ENCODE data around the gene CLNK.
"Not testable (repeated sequence)": the region's sequence is repeated elsewhere in the genome, so short reads cannot be mapped to it uniquely, and the experiment has no call there.

CLNK gene

GRCh38 chr4:10606483-10607155, 77.9 kb downstream of the CLNK start:
- no peak for DNase-seq

DNA sequence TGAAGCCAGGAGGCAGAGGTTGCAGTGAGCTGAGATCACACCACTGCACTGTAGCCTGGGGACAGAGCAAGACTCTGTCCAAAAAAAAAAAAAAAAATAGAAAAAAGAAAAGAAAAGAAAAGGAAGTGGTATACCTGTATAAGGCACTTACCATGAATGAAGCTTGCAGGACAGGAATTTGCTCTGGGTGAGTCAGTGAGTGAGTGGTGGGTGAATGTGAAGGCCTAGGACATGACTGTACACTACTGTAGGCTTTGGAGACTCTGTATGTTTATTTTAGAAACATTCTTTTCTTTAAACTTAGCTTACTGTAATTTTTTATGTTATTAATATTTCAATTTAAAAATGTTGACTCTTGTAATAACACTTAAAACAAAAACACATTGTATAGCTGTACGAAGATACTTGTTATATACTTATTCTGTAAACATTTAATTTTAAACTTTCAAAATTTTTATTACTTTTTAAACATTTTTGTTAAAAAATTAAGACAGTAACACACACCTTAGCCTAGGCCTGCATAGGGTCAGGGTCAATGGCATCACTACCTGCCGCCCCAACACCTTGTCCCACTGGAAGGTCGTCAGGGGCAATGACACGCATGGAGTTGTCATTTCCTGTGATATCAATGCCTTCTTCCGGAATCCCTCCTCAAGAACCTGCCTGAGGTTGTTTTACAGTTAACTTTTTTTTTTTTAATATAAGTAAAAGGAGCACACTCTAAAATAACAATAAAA, 78.7 kb downstream of the CLNK start:
- DNase-seq, result no peak

DNA sequence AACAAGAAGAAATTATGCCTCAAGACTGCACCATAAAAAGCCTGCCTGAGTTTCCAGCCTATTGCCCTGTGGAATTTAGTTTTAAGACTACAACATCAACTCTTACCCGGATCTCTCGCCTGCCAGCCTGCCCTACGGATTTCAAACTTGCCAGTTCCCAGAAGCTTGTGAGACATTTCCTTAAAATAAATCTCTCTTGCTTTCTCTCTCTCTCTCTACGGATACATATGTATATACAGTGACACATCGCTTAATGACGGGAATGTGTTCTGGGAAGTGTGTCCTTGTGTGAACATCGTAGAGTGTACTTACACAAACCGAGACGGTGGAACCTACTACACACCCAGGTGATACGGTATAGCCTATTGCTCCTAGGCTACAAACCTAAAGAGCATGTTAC, 79.5 kb downstream of the CLNK start:
- no peak for DNase-seq

DNA sequence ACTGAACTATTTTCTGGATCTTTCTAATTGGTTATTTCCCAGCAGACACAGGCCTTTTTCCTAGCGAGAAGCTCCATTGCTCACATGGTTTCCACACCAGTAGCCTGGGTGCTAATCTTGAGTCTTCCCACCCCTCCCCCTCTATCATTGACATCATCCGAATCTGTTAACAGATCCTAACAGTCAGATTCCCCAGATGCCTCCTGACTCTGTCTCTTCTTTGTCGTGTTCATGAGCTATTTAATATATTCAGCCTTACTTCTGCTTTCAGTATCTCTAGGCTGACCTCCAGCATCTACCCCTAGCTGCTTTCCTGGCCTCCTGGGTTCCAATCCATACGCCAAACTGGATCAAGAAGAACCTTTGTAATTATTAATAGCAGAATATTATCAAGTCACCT, 85.0 kb downstream of the CLNK start:
- DNase-seq, result no peak

GRCh38 chr4:10598829-10599228, 85.7 kb downstream of the CLNK start:
- DNase-seq, result no peak

DNA sequence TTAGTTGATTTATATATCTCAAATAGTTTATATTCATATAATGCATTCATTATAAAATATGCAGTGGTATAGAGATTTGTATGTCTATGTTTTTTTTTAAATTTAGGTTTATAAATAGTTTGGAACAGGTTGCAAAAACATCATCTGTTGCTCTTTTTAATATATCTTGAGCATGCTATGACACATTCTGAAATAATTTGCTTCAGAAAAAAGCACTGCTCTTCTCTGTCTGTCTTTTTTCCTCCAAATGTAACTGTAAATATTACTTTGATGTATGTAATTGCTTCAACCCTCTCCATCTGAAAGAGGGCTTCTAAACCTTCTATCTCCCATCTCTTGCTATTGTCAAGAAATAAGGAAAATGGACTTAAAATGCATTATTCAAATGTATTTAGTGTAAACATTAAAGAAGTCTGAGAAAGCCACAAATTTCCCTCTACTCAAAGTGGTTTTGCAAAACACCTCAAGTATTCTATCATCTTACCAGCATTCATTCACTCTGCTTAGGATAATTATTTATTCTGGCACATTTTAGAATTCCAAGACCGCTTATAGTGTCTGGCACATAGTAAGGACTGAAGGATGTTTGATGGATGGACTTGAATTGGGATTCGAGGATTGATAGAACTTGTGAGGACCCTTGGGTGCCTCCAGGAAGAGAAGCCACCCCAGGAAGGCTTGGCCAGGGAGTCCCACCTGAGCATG, 87.8 kb downstream of the CLNK start:
- DNase-seq, result no peak

- DNase-seq, result no peak
Measured at GRCh38 chr4:10593130-10593529, 91.4 kb downstream of the CLNK start.

DNA sequence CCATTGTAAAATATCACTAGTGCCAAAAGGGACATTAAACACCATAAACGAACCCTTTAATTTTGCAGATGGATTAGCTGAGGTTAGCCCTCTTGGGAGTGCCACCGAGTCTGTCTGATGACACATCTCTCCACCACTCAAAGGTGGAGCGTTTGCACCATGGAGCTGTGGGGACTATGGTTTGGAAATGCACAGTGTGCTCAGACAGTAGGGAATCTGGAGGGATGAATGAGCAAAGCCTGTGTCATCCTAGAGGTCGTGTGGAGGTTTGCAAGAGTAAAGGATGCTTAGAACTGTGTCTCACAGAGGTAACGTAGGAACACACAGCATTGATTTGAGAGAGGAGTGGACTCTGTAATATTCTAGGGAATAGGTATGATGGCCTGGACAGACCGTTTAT, 93.7 kb downstream of the CLNK start:
- DNase-seq, result no peak

DNA sequence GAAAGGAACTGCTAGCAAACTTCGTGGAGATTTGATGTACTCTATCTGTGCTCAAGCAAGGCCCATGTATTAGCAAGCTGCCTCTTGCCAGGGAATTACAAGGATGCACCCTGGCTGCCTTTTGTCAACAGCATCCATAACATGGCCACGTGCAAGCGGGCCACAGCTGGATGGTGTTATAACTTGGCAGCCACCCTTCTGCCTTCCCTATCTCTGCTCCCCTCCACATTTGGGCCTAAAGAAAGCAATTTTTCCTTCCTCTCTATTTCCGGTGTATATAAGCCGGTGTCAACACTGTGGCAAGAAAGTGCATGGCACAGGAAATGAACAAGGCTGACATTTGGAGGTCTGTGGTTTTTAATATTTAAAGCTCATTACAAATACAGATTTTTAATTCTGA, 94.8 kb downstream of the CLNK start:
- peak; percentile 3 for DNase-seq

- DNase-seq, result no peak
Measured at GRCh38 chr4:10589321-10589720, 95.2 kb downstream of the CLNK start.

DNA sequence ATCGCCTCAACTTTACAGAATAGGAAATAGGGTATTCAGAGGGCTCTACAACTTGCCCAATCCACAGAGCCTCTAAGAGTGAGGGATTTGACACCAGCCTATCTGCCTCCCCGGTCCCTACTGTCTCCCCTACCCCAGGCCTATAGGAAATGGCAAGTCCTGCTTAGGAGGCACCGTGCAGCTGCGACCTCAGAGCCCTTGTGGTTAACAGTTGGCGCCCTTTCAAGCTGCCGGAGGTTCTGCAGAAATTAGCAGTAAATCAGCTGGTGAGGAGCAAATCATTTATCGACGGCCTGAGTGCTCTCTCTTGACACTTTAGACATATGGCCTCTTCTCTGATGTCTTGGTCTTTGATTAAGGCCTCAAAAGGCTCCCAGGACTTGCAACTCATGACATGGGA, 96.9 kb downstream of the CLNK start:
- peak; percentile 28 for DNase-seq

GRCh38 chr4:10587296-10587695, 97.3 kb downstream of the CLNK start:
- DNase-seq, result no peak

DNA sequence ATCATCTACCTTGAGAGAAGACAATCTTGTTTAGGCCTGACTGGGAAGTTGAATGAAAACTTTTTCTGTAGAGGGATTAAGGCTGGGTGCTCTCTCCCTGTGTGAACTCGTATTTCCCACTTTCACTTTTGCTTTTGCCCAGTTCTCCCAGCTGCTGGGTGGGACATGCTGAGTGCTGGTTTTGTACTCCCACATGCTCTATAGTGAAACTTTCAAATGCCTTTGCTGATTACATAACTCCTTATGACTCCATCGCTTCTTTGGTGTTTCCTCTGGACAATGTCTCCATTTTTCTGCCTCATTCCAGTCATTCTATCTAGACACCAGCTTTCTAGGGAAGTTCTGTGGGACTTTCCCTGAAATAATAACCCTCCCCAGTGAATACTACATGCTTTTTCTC, 100.5 kb downstream of the CLNK start:
- DNase-seq, result no peak

- no peak for DNase-seq
Measured at GRCh38 chr4:10582951-10583350, 101.6 kb downstream of the CLNK start.

DNA sequence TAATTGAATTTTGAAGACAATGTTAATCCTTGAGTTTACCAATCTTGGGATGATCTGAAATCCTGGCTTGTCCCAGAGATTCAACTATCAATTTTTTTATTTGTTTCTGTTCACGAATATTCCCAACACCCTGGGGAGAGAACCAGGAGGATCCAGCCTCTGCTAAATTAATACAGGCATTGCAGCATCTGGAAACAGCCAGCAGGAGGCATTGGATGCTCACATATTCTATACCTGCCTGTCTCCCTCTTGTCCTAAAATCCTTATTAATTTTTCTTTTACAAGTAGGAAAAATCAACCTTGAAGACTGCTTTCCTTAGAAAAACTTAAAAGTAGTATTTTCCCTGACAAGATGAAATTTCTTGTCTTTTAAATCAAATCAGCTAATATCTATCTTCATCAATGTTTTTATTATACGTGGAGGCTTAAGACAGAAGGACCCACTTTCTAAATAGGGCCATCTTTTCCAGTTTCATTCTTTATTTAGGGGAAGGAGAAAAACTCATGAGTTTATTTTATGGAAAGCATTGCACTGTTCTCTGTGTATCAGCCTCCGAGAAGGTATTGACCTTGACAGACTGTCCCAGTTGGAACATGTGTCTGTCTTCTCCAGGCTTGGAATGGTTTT, 102.4 kb downstream of the CLNK start:
- DNase-seq, result peak; percentile 27

GRCh38 chr4:10581022-10581421, 103.5 kb downstream of the CLNK start:
- no peak for DNase-seq

- no peak for DNase-seq
Measured at GRCh38 chr4:10579648-10580047, 104.9 kb downstream of the CLNK start.

- DNase-seq, result no peak
Measured at GRCh38 chr4:10577508-10578426, 106.8 kb downstream of the CLNK start.

DNA sequence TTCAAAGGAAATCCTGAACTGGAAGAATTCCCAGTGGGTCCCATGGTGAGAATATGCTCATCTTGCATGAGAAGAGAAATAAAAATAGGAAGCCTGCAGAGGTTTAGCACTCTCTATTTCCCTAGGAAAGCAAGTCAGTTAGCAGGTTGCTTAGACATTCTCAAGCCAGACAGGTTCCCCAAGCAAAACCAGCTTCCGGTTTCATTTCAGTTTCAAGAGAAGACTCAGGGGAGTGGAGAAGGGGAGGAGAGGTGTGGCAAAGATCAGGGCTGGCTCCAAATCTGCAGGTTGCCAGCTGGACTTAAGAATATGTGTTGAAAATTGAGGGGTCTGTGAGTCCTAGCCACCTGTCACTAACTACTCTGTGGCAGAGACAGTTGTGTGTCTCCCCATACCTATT, 107.5 kb downstream of the CLNK start:
- DNase-seq, result no peak

DNA sequence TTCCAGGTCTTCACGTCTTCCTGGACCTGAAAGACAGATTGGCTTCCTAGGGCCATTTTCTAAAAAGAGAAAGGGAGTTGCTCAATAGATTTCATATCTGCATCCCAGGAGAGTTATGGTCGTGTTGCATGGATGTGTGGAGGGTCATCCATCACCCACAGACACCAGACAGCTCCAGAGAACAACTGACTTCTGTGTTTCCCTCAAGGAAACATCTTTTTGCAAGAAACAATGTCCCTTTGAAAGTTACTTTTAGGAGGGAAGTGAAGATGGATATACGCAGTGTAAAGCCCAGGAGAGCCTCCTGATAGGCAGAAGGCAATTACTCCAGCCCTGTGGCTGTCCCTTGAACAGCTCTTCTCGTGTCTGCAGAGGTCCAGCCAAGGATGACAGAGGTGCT, 108.3 kb downstream of the CLNK start:
- no peak for DNase-seq

- DNase-seq, result no peak
Measured at GRCh38 chr4:10575414-10575813, 109.2 kb downstream of the CLNK start.

DNA sequence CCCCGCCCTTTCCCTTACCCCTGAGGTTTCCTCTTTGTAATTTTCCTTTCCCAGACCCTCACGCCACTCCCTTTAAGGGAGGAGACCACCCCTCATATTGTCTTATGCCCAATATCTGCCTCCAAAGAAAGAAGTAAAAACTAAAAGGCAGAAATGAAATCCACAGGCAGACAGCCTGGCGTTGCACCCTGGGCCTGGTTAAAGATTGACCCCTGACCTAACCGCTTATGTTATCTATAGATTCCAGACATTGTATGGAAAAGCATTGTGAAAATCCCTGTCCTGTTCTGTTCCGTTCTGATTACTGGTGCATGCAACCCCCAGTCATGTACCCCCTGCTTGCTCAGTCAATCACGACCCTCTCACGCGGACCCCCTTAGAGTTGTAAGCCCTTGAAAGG, 110.0 kb downstream of the CLNK start:
- not testable (repeated sequence) for DNase-seq

DNA sequence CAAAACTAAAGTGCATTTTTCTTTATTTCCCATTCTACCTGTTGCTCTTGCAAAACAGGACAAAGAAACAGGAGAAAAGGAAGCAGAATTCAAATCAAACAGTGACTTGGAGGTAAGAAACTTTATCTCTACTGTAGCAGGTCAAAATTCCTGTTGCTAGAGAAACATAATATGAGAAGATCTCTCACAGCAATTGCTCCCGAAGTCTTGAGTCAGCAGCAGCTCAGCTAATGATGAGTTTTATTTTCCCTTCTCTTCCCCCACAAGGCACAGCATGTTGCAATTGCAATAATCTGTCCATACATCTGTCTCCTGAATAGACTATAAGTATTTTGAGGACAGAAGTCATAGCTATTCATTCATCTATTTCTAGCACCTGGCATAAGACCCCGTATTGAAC, 112.7 kb downstream of the CLNK start:
- no peak for DNase-seq

Measured in CD4-positive, alpha-beta T cell treated with Interleukin-21 for 1 hour (primary cell).